ENCODE results near the gene CCDC149. TPM values are rescaled to one million over a fixed set of nuclear protein-coding genes. Genes with fewer than 3 reads are reported as not detected.

The CCDC149 gene
- total RNA-seq, 3 donors from 2014 or later (not counting 1 experiment from before 2014, with no cell fraction given): 0.14 to 0.86 (median 0.43) TPM

GRCh38 chr4:24896977-24897376, 15.9 kb downstream of the CCDC149 start:
- Histone ChIP-seq H3K27ac (ENCODE audit: low read length) (no peak overlapping the region), H3K4me3 (ENCODE audit: low read length) (no peak overlapping the region), H3K27me3 (ENCODE audit: control insufficient read depth, insufficient read depth, low read length) (no peaks in the 10 kb centered on the region), H3K36me3 (ENCODE audit: control insufficient read depth, insufficient read depth, low read length) (no peaks in the 10 kb centered on the region), H3K9me3 (ENCODE audit: control insufficient read depth, insufficient read depth, low read length) (no peaks in the 10 kb centered on the region), H3K4me1 (ENCODE audit: control insufficient read depth, insufficient read depth, low read length) (no peaks in the 10 kb centered on the region)
- no peaks in the 10 kb centered on the region for H3K4me1 Mint-ChIP-seq
- TF ChIP-seq CTCF (IDR thresholded peaks at IDR 0.05): no peak
- no peak for DNase-seq
- no peaks in the 10 kb centered on the region for H3K9me3 Mint-ChIP-seq
- H3K36me3 Mint-ChIP-seq: no peaks in the 10 kb centered on the region
- H3K4me3 Mint-ChIP-seq: no peak overlapping the region
- WGBS (ENCODE audit: insufficient coverage): 83% methylated on average over 5 of the region's 5 CpGs
- H3K27me3 Mint-ChIP-seq (ENCODE audit: low read depth in 2 of 2): no peaks in the 10 kb centered on the region
- no peak for ATAC-seq
- intact Hi-C loops (cut with micrococcal nuclease): no loop called here
- H3K27ac Mint-ChIP-seq: no peak overlapping the region

GRCh38 chr4:24896056-24896455, 16.8 kb downstream of the CCDC149 start:
- Mint-ChIP-seq H3K4me1 (no peaks in the 10 kb centered on the region), H3K9me3 (no peaks in the 10 kb centered on the region), H3K4me3 (no peak overlapping the region), H3K36me3 (no peaks in the 10 kb centered on the region), H3K27me3 (ENCODE audit: low read depth in 2 of 2) (no peaks in the 10 kb centered on the region), H3K27ac (no peak overlapping the region)
- no peaks in the 10 kb centered on the region for H3K4me1 ChIP-seq (ENCODE audit: control insufficient read depth, insufficient read depth, low read length)
- no peak overlapping the region for H3K27ac ChIP-seq (ENCODE audit: low read length)
- no peak overlapping the region for H3K4me3 ChIP-seq (ENCODE audit: low read length)
- intact Hi-C loops (cut with micrococcal nuclease): no loop called here
- no peaks in the 10 kb centered on the region for H3K36me3 ChIP-seq (ENCODE audit: control insufficient read depth, insufficient read depth, low read length)
- no peak for TF ChIP-seq CTCF (IDR thresholded peaks at IDR 0.05)
- H3K9me3 ChIP-seq (ENCODE audit: control insufficient read depth, insufficient read depth, low read length): no peaks in the 10 kb centered on the region
- 74% methylated on average over 2 of the region's 3 CpGs for WGBS (ENCODE audit: insufficient coverage)
- H3K27me3 ChIP-seq (ENCODE audit: control insufficient read depth, insufficient read depth, low read length): no peaks in the 10 kb centered on the region
- DNase-seq (no peak), ATAC-seq (no peak)

GRCh38 chr4:24895461-24895860, 17.4 kb downstream of the CCDC149 start:
- intact Hi-C loops (cut with micrococcal nuclease): no loop called here
- no peak for DNase-seq
- Histone ChIP-seq H3K4me1 (ENCODE audit: control insufficient read depth, insufficient read depth, low read length) (no peaks in the 10 kb centered on the region), H3K27ac (ENCODE audit: low read length) (no peak overlapping the region), H3K27me3 (ENCODE audit: control insufficient read depth, insufficient read depth, low read length) (no peaks in the 10 kb centered on the region), H3K36me3 (ENCODE audit: control insufficient read depth, insufficient read depth, low read length) (no peaks in the 10 kb centered on the region), H3K9me3 (ENCODE audit: control insufficient read depth, insufficient read depth, low read length) (no peaks in the 10 kb centered on the region), H3K4me3 (ENCODE audit: low read length) (no peak overlapping the region)
- Mint-ChIP-seq H3K9me3 (no peaks in the 10 kb centered on the region), H3K4me1 (no peaks in the 10 kb centered on the region), H3K4me3 (no peak overlapping the region), H3K27ac (no peak overlapping the region), H3K27me3 (ENCODE audit: low read depth in 2 of 2) (no peaks in the 10 kb centered on the region), H3K36me3 (no peaks in the 10 kb centered on the region)
- WGBS (ENCODE audit: insufficient coverage): no CpG with 5 or more reads among the region's 1 CpG
- no peak for TF ChIP-seq CTCF (IDR thresholded peaks at IDR 0.05)
- no peak for ATAC-seq

- H3K36me3 Mint-ChIP-seq: no peaks in the 10 kb centered on the region
- Histone ChIP-seq H3K9me3 (ENCODE audit: control insufficient read depth, insufficient read depth, low read length) (no peaks in the 10 kb centered on the region), H3K36me3 (ENCODE audit: control insufficient read depth, insufficient read depth, low read length) (no peaks in the 10 kb centered on the region), H3K27ac (ENCODE audit: low read length) (no peak overlapping the region), H3K4me3 (ENCODE audit: low read length) (no peak overlapping the region), H3K4me1 (ENCODE audit: control insufficient read depth, insufficient read depth, low read length) (no peaks in the 10 kb centered on the region), H3K27me3 (ENCODE audit: control insufficient read depth, insufficient read depth, low read length) (no peaks in the 10 kb centered on the region)
- no peaks in the 10 kb centered on the region for H3K27me3 Mint-ChIP-seq (ENCODE audit: low read depth in 2 of 2)
- TF ChIP-seq CTCF (IDR thresholded peaks at IDR 0.05): no peak
- H3K27ac Mint-ChIP-seq: no peak overlapping the region
- ATAC-seq (no peak), DNase-seq (no peak)
- H3K4me1 Mint-ChIP-seq: no peaks in the 10 kb centered on the region
- intact Hi-C loops (cut with micrococcal nuclease): no loop called here
- no peak overlapping the region for H3K4me3 Mint-ChIP-seq
- no peaks in the 10 kb centered on the region for H3K9me3 Mint-ChIP-seq
- WGBS (ENCODE audit: insufficient coverage): 86% methylated on average over 8 of the region's 9 CpGs
Observed at GRCh38 chr4:24894846-24895245, 18.0 kb downstream of the CCDC149 start.
